Transverse colon (tissue), 4 donors: ENCODE data around the gene PLAC1. TPM values are rescaled to one million over a fixed set of nuclear protein-coding genes. Genes with fewer than 3 reads are reported as not detected.

ENCODE experiments used
- DNase-seq: peaks from one replicate; pipeline ENCODE4 v3.0.0-alpha.2; 2019
- H3K27ac ChIP-seq, 4 donors: fragments of 200-600 bp; sonication (generic); 2 replicates each; pipeline ENCODE4 v1.5.1; 2016 to 2018; ENCODE audit warnings: inconsistent platforms in 4 of 4
- H3K27me3 ChIP-seq: fragments of 200-600 bp; sonication (generic); 2 replicates; pipeline ENCODE4 v1.5.1; 2017; ENCODE audit warnings: inconsistent platforms
- H3K36me3 ChIP-seq, 4 donors: fragments of 200-600 bp; sonication (generic); 2 replicates each; pipeline ENCODE4 v1.5.1; 2017 to 2019; ENCODE audit warnings: inconsistent platforms in 4 of 4
- H3K4me1 ChIP-seq, 4 donors: fragments of 200-600 bp; sonication (generic); 2 replicates each; pipeline ENCODE4 v1.5.1; 2017 to 2020; ENCODE audit warnings: inconsistent platforms in 4 of 4
- H3K4me3 ChIP-seq, 4 donors: fragments of 200-600 bp; sonication (generic); 1 replicate in 1 of 4; 2 replicates in 3 of 4; pipeline versions ENCODE4 v1.5.1 to v1.6.1; 2017 to 2019; ENCODE audit warnings: inconsistent platforms in 4 of 4
- H3K9me3 ChIP-seq, 2 donors: fragments of 200-600 bp; sonication (generic); 2 replicates each; pipeline ENCODE4 v1.5.1; 2017 to 2019; ENCODE audit warnings: inconsistent platforms in 2 of 2
- CTCF ChIP-seq, 5 experiments: fragments of 200-600 bp in 3 of 5; fragments of 450-650 bp in 2 of 5; sonication (generic) in 3 of 5; IDR thresholded peaks; 1 replicate in 2 of 5; 2 replicates in 3 of 5; pipeline ENCODE4 v1.5.1; 2016 to 2017; ENCODE audit warnings: antibody characterized with exemption in 5 of 5, inconsistent platforms in 3 of 5, mild to moderate bottlenecking in 2 of 5, moderate library complexity in 1 of 5
- EP300 ChIP-seq: sonication (generic); formaldehyde crosslinking; IDR thresholded peaks from one replicate; pipeline ENCODE4 v1.6.1; 2017; ENCODE audit warnings: antibody characterized with exemption, low read depth
- POLR2A ChIP-seq: fragments of 450-650 bp; IDR thresholded peaks from one replicate; pipeline ENCODE4 v1.6.1; 2016; ENCODE audit warnings: antibody characterized with exemption, mild to moderate bottlenecking, moderate library complexity
- POLR2AphosphoS5 ChIP-seq, 3 donors: sonication (generic); formaldehyde crosslinking; IDR thresholded peaks; one replicate each; pipeline ENCODE4 v1.6.1; 2016; ENCODE audit warnings: antibody characterized with exemption in 3 of 3
- WGBS, 2 donors: methylation state at CpG; one replicate each; pipeline ENCODE4 v1.1.5; 2018; ENCODE audit warnings: low coverage in 1 of 2; 5-methylcytosine and 5-hydroxymethylcytosine counted together
- in situ Hi-C, 4 donors: fragments of 200-750 bp; cut with MboI; loops; one replicate each; pipeline versions ENCODE4 v1.15.0 to v1.15.1; 2017; ENCODE audit warnings: low sequenced_read_pairs in 3 of 4, low pct_ligation_motif_present in 1 of 4, low pct_unique_long_range_greater_than_20kb in 1 of 4
- intact Hi-C: fragments of 100-400 bp; cut with DNase I; formaldehyde crosslinking; loops from one replicate; pipeline ENCODE4 v1.15.1; 2023; ENCODE audit warnings: low total_unique reads
- total RNA-seq, 4 donors: library from RNA; depleted of rRNA; stranded (reverse); fragments of >200 nt; gene quantifications; one replicate each; pipeline ENCODE4 v1.1.0, GENCODE V29; 2016

The PLAC1 gene
- total RNA-seq, 4 donors from 2014 or later: 0.79 TPM; not detected in 3

GRCh38 chrX:134641346-134641745, 16.9 kb downstream of the PLAC1 start:
- Histone ChIP-seq H3K4me3 (no peak overlapping the region), H3K27me3 (no peaks in the 10 kb centered on the region), H3K9me3 (no peaks in the 10 kb centered on the region), H3K36me3 (no peaks in the 10 kb centered on the region), H3K27ac (no peak overlapping the region), H3K4me1 (no peaks in the 10 kb centered on the region)
- in situ Hi-C loops (no loop called here), intact Hi-C loops (loop anchor here (10.0 kb wide), 1 partner anchor 1483 kb away; no protein-coding TSS in a partner anchor)
- DNase-seq: no peak
- 55% methylated on average over 2 of the region's 2 CpGs; no CpG with 5 or more reads in 1 of the 2 donors for WGBS, 2 donors
- no peak for TF ChIP-seq CTCF (IDR thresholded peaks at IDR 0.05)

GRCh38 chrX:134640914-134641313, 17.4 kb downstream of the PLAC1 start:
- 76% methylated on average over 4 of the region's 4 CpGs; no CpG with 5 or more reads in 1 of the 2 donors for WGBS, 2 donors
- TF ChIP-seq CTCF (IDR thresholded peaks at IDR 0.05) (no peak), POLR2AphosphoS5 (IDR thresholded peaks at IDR 0.05) (no peak), POLR2A (no peak), EP300 (no peak)
- intact Hi-C loops (loop anchor here (10.0 kb wide), 1 partner anchor 1484 kb away; no protein-coding TSS in a partner anchor), in situ Hi-C loops (no loop called here)
- no peaks in the 10 kb centered on the region for H3K9me3 ChIP-seq
- H3K4me3 ChIP-seq: no peak overlapping the region
- no peaks in the 10 kb centered on the region for H3K4me1 ChIP-seq
- H3K27me3 ChIP-seq: no peaks in the 10 kb centered on the region
- no peaks in the 10 kb centered on the region for H3K36me3 ChIP-seq
- DNase-seq: no peak
- no peak overlapping the region for H3K27ac ChIP-seq

GRCh38 chrX:134636851-134637250, 21.4 kb downstream of the PLAC1 start:
- no peaks in the 10 kb centered on the region for H3K36me3 ChIP-seq
- H3K27ac ChIP-seq: no peak overlapping the region
- WGBS, 2 donors: 77% methylated on average over 5 of the region's 5 CpGs; no CpG with 5 or more reads in 1 of the 2 donors
- intact Hi-C loops: no loop called here
- no peaks in the 10 kb centered on the region for H3K4me1 ChIP-seq
- no peak for DNase-seq
- H3K27me3 ChIP-seq: no peaks in the 10 kb centered on the region
- no peak overlapping the region for H3K4me3 ChIP-seq
- no peak for TF ChIP-seq POLR2AphosphoS5 (IDR thresholded peaks at IDR 0.05)
- TF ChIP-seq CTCF (IDR thresholded peaks at IDR 0.05): no peak
- no peak for TF ChIP-seq POLR2A
- TF ChIP-seq EP300: no peak
- in situ Hi-C loops: no loop called here
- no peaks in the 10 kb centered on the region for H3K9me3 ChIP-seq

GRCh38 chrX:134634691-134635090, 23.6 kb downstream of the PLAC1 start:
- no peaks in the 10 kb centered on the region for H3K36me3 ChIP-seq
- no peaks in the 10 kb centered on the region for H3K9me3 ChIP-seq
- TF ChIP-seq POLR2AphosphoS5 (IDR thresholded peaks at IDR 0.05): no peak
- no peak for TF ChIP-seq POLR2A
- TF ChIP-seq CTCF (IDR thresholded peaks at IDR 0.05): no peak
- no peak for TF ChIP-seq EP300
- DNase-seq: no peak
- no peak overlapping the region for H3K4me3 ChIP-seq
- no peak overlapping the region for H3K27ac ChIP-seq
- WGBS, 2 donors: 42 to 50% methylated on average over 4 to 5 of the region's 5 CpGs
- no peaks in the 10 kb centered on the region for H3K27me3 ChIP-seq
- H3K4me1 ChIP-seq: no peaks in the 10 kb centered on the region
- in situ Hi-C loops (no loop called here), intact Hi-C loops (no loop called here)
